IPS-NIHi11 (cell line): ENCODE measurements around the gene SLC4A7.

Experiments used
- DNase-seq: peaks from one replicate; pipeline ENCODE4 v3.0.0; 2012; ENCODE audit warnings: mixed read lengths, low spot score

SLC4A7 gene

GRCh38 chr3:27323087-27323570, 161.1 kb downstream of the SLC4A7 start:
- no peak for DNase-seq
